Activated CD8-positive, alpha-beta memory T cell treated with anti-CD3 and anti-CD28 coated beads for 24 hours (primary cell): ENCODE results near the gene AKR7A3.

Experiments
- DNase-seq: peaks from one replicate; pipeline ENCODE4 v3.0.0-alpha.2; 2020

Gene AKR7A3

GRCh38 chr1:19251305-19252196 lies 37.0 kb downstream of the AKR7A3 start, which contains the start of the genes EMC1 and MRTO4:
Gene EMC1 (minus strand): TSS chr1:19251524. CDS start chr1:19251509, 15 bp downstream.
Gene MRTO4 (plus strand): TSS chr1:19251805. CDS start chr1:19251836, 31 bp downstream.
- DNase-seq = peak; percentile 99

DNA sequence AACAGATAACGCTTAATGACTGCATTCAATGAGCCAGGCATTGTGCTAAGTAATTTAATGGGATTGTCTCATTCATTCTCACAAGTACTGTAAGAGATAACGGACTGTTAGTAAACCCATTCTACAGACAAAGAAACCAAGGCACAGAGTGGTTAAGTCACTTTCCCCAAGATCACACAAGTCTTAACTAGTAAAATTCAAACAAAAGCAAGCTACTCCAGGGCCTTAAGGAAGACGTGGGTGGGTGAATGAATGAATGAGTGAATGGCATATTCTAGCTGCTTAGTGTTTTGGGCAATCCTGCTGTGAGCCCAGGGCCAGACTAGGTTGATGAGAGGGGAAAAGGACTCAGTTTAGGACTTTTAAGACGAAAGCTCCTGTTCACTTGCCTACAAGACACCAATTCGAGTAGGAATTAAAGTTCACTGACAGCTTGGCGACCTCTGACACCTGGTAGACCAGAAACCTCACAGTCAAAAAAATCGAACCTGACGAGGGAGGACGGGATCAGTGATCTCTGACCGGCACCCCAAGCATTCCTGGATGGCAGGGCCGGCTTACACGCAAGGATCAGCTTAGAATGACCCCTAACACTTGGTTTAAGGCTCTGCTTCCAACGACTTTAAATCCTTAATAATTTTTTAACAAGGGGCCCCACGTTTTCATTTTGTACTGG lies 37.8 kb downstream of the AKR7A3 start:
- no peak for DNase-seq

GRCh38 chr1:19240673-19241538 lies 47.7 kb downstream of the AKR7A3 start:
- DNase-seq = peak; percentile 83

DNA sequence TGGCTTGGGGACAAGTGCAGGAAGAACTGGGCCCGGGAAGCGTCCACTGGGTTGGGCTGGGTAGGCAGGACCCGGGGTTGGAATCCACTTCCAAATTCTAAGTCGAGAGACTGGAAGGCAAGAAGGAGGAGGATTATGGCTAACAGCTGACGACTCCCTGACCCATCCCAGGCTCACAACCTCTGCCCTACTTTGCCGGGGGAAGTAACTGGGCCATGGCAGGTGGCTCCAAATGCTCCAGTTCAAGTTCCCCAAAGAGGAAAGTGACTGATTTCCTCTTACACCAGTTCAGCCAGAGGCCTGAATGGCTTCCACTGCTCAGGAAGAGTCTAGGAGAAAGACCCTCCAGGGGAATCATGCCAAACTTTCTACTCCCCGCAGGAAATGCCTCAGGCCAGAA lies 48.7 kb downstream of the AKR7A3 start:
- DNase-seq = no peak

- DNase-seq = no peak
These were observed 54.3 kb downstream of the AKR7A3 start for GRCh38 chr1:19234224-19234623.
